HepG2 (cell line): ENCODE data around the gene MMP17. TPM values are rescaled to one million over a fixed set of nuclear protein-coding genes. Genes with fewer than 3 reads are reported as not detected.
A peak's percentile ranks its signal among the peaks of the same experiment; 100 is the strongest.
"Not testable (repeated sequence)": the region's sequence is repeated elsewhere in the genome, so short reads cannot be mapped to it uniquely, and the experiment has no call there.

ENCODE experiments used
- ATAC-seq: fragments of 200-7000 bp; cut with Tn5 transposase; 3 replicates; pipeline ENCODE4 v1.9.1; 2020; ENCODE audit warnings: mild to moderate bottlenecking, moderate library complexity
- BruUV-seq: library from RNA; stranded (reverse); fragments of 400-500 nt; replicated peaks from 2 replicates; lab custom pipeline; 2021; lab: Mats Ljungman, UMichigan
- CTCF ChIA-PET: fragments of 300-600 bp; formaldehyde crosslinking; extraction: SDS; loops from one replicate; lab custom pipeline; 2021; ENCODE audit warnings: low total read pairs, inconsistent platforms, low intra/inter-chr PET ratio; lab: Yijun Ruan, JAX
- POLR2A ChIA-PET: fragments of 350-600 bp; sonication (Branson Sonifier 250); formaldehyde crosslinking; loops from one replicate; lab custom pipeline; 2020; ENCODE audit warnings: antibody characterized with exemption, inconsistent platforms; lab: Yijun Ruan, JAX
- DNase-seq: peaks from one replicate; pipeline ENCODE4 v3.0.0-alpha.2; 2015; ENCODE audit warnings: low spot score
- FAIRE-seq: peaks from 3 replicates; lab custom pipeline; 2011; peaks lifted over from hg19 to GRCh38; lab: Jason Lieb, UNC
- H2AFZ ChIP-seq: one replicate; pipeline ENCODE4 v1.6.1; 2011; ENCODE audit warnings: low read length, inconsistent platforms
- H3K27ac ChIP-seq: fragments of 300-600 bp; 3 replicates; pipeline ENCODE4 v1.8.0; 2011; ENCODE audit warnings: mixed run types, mild to moderate bottlenecking, mixed read lengths, low read length, inconsistent platforms; ENCODE audit not compliant: insufficient read depth; ENCODE audit errors: extremely low read length
- H3K27me3 ChIP-seq, 2 experiments: fragments of 200-600 bp in 1 of 2; 2 replicates in 1 of 2; 3 replicates in 1 of 2; pipeline versions ENCODE4 v1.6.0 to v1.8.0; 2011; ENCODE audit warnings: low read length in 2 of 2, mild to moderate bottlenecking in 2 of 2, moderate library complexity in 2 of 2, inconsistent platforms in 1 of 2; ENCODE audit not compliant: insufficient read depth in 2 of 2, control insufficient read depth in 1 of 2
- H3K36me3 ChIP-seq, 2 experiments: fragments of 200-600 bp in 1 of 2; replicated peaks in 1 of 2; 2 replicates in 1 of 2; 3 replicates in 1 of 2; pipeline versions ENCODE4 v1.5.1 to v1.8.0; 2011; ENCODE audit warnings: low read length in 2 of 2, inconsistent platforms in 1 of 2; ENCODE audit not compliant: insufficient read depth in 2 of 2, control insufficient read depth in 1 of 2
- H3K4me1 ChIP-seq: 2 replicates; pipeline ENCODE4 v1.5.1; 2012; ENCODE audit warnings: low read length, inconsistent platforms; ENCODE audit not compliant: insufficient read depth
- H3K4me2 ChIP-seq: 2 replicates; pipeline ENCODE4 v1.6.0; 2011; ENCODE audit warnings: low read depth, low read length, inconsistent platforms
- H3K4me3 ChIP-seq, 3 experiments: fragments of 200-600 bp in 1 of 3; sonication (generic), shearing (Covaris generic) in 1 of 3; replicated peaks in 1 of 3; 2 replicates each; pipeline ENCODE4 v1.5.1; 2011 to 2016; ENCODE audit warnings: low read length in 3 of 3, inconsistent platforms in 2 of 3, low read depth in 2 of 3, mild to moderate bottlenecking in 2 of 3, control low read depth in 1 of 3, mixed read lengths in 1 of 3; ENCODE audit not compliant: insufficient read depth in 1 of 3
- H3K79me2 ChIP-seq: one replicate; pipeline ENCODE4 v1.6.1; 2011; ENCODE audit warnings: low read length, inconsistent platforms; ENCODE audit not compliant: insufficient read depth
- H3K9ac ChIP-seq: 2 replicates; pipeline ENCODE4 v1.6.0; 2011; ENCODE audit warnings: mild to moderate bottlenecking, low read depth, low read length, inconsistent platforms; ENCODE audit not compliant: insufficient read depth
- H3K9me3 ChIP-seq: 2 replicates; pipeline ENCODE4 v1.5.1; 2012; ENCODE audit warnings: mild to moderate bottlenecking, low read length
- H4K20me1 ChIP-seq: 2 replicates; pipeline ENCODE4 v1.6.0; 2011; ENCODE audit warnings: inconsistent platforms, mild to moderate bottlenecking, low read length, moderate library complexity; ENCODE audit not compliant: insufficient read depth
- WGBS: methylation state at CpG from one replicate; pipeline ENCODE4 v1.1.6; 2017; ENCODE audit warnings: low lambda C conversion rate; 5-methylcytosine and 5-hydroxymethylcytosine counted together
- in situ Hi-C: cut with HindIII; loops from 2 replicates; pipeline ENCODE4 v1.10.0; 2017; ENCODE audit warnings: low pct_unique_long_range_greater_than_20kb; ENCODE audit not compliant: extremely low pct_ligation_motif_present
- intact Hi-C: fragments of 100-400 bp; cut with micrococcal nuclease; formaldehyde crosslinking; loops from one replicate; pipeline ENCODE4 v1.10.0; 2022; ENCODE audit not compliant: unreplicated experiment
- polyA plus RNA-seq, 8 experiments: library from polyadenylated mRNA; depleted of rRNA in 3 of 8; stranded (reverse) in 7 of 8; unstranded in 1 of 8; fragments of >200 nt; fragmentation: Illumina TruSeq in 4 of 8; extraction: Trizol in 4 of 8; gene quantifications; 2 replicates each; pipeline versions ENCODE4 v1.2.1 to v1.2.3, GENCODE V29; 2011 to 2016; ENCODE audit warnings: low read depth in 4 of 8, missing spikeins in 1 of 8, mixed read lengths in 1 of 8; ENCODE audit not compliant: insufficient read depth in 1 of 8
- total RNA-seq, 5 experiments: library from RNA; depleted of rRNA; stranded (reverse); fragments of >200 nt; fragmentation: Illumina TruSeq; extraction: Trizol; gene quantifications; 2 replicates each; pipeline ENCODE4 v1.2.3, GENCODE V29; 2016; ENCODE audit warnings: low read depth in 1 of 5
- TF ChIP-seq, protein P1 (sequence below), 2 experiments: fragments of 450-650 bp in 1 of 2; sonication (generic) in 1 of 2; formaldehyde crosslinking in 1 of 2; IDR thresholded peaks; 2 replicates each; pipeline versions ENCODE4 v1.6.1 to v1.8.0; 2016 to 2022; ENCODE audit warnings: antibody characterized with exemption in 1 of 2, mild to moderate bottlenecking in 1 of 2, missing genetic modification reagents in 1 of 2

Gene MMP17
- total and polyA plus RNA-seq, 2 of the 13 experiments (the other 11 are each of a cell fraction or from before 2014, with no cell fraction given) = 0.55 to 0.80 TPM

DNA sequence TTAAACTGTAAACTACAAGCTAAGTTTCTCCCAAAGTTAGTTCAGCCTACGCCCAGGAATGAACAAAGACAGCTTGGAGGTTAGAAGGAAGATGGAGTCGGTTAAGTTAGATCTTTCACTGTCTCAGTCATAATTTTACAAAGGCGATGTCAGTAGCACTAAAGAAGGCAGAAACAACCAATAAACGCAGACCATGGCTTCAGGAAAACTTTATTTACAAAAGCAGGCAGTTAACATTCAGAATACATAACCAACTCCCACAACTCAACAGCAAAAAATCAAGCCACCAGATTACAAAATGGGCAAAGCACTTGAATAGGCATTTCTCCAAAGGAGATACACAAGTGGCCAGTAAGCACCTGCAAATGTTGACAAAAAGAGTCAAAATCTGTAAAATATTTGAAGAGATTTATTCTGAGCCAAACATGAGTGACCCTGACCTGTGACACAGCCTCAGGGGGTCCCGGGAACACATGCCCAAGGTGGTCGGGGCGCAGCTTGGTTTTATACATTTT lies 57.4 kb downstream of the MMP17 start (continued):
- TF ChIP-seq, protein P1, sequence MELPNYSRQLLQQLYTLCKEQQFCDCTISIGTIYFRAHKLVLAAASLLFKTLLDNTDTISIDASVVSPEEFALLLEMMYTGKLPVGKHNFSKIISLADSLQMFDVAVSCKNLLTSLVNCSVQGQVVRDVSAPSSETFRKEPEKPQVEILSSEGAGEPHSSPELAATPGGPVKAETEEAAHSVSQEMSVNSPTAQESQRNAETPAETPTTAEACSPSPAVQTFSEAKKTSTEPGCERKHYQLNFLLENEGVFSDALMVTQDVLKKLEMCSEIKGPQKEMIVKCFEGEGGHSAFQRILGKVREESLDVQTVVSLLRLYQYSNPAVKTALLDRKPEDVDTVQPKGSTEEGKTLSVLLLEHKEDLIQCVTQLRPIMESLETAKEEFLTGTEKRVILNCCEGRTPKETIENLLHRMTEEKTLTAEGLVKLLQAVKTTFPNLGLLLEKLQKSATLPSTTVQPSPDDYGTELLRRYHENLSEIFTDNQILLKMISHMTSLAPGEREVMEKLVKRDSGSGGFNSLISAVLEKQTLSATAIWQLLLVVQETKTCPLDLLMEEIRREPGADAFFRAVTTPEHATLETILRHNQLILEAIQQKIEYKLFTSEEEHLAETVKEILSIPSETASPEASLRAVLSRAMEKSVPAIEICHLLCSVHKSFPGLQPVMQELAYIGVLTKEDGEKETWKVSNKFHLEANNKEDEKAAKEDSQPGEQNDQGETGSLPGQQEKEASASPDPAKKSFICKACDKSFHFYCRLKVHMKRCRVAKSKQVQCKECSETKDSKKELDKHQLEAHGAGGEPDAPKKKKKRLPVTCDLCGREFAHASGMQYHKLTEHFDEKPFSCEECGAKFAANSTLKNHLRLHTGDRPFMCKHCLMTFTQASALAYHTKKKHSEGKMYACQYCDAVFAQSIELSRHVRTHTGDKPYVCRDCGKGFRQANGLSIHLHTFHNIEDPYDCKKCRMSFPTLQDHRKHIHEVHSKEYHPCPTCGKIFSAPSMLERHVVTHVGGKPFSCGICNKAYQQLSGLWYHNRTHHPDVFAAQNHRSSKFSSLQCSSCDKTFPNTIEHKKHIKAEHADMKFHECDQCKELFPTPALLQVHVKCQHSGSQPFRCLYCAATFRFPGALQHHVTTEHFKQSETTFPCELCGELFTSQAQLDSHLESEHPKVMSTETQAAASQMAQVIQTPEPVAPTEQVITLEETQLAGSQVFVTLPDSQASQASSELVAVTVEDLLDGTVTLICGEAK (IDR thresholded peaks at IDR 0.05) = peak; percentile 28; the same call in 1 of the 2 replicates
- TF ChIP-seq, protein P1 (CRISPR knock-in tag; IDR thresholded peaks at IDR 0.05) = no peak

DNA sequence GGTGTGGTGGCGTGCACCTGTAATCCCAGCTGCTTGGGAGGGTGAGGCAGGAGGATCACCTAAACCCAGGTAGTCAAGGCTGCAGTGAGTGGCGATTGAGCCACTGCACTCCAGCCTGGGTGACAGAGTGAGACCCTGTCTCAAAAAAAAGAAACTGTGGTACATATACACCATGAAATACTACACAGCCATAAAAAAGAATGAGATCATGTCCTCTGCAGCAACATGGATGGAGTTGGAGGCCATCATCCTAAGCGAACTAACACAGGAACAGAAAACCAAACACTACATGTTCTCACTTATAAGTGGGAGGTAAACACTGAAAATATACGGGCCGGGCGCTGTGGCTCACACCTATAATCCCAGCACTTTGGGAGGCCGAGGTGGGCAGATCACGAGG lies 63.5 kb downstream of the MMP17 start:
- CTCF ChIA-PET, H3K9me3 ChIP-seq, H3K79me2 ChIP-seq, H3K4me2 ChIP-seq, DNase-seq, H3K36me3 ChIP-seq, H3K4me3 ChIP-seq, ATAC-seq, FAIRE-seq, POLR2A ChIA-PET, H3K9ac ChIP-seq, BruUV-seq, in situ Hi-C loops, H4K20me1 ChIP-seq, H3K27me3 ChIP-seq, H3K27ac ChIP-seq, H2AFZ ChIP-seq: not testable (repeated sequence)
- intact Hi-C loops = loop anchor here (10.0 kb wide), 1 partner anchor 57 kb away; no protein-coding TSS in a partner anchor
- 76% methylated on average over 8 of the region's 8 CpGs for WGBS
- H3K4me1 ChIP-seq = peaks cover 19% of the 10 kb centered on the region
